GM23338 (cell line): Measurements from ENCODE around the gene BAG3. TPM values are rescaled to one million over a fixed set of nuclear protein-coding genes. Genes with fewer than 3 reads are reported as not detected.

ENCODE experiments used
- ATAC-seq: fragments of 200-7000 bp; cut with Tn5 transposase; 3 replicates; pipeline ENCODE4 v1.9.1; 2020
- DNase-seq: peaks from one replicate; pipeline ENCODE4 v3.0.0-alpha.2; 2015; ENCODE audit warnings: low spot score
- H2AFZ ChIP-seq: fragments of 200-600 bp; sonication (generic); 2 replicates; pipeline ENCODE4 v1.8.0; 2016; ENCODE audit warnings: antibody characterized with exemption, mild to moderate bottlenecking, moderate library complexity
- H3F3A ChIP-seq: fragments of 200-600 bp; sonication (generic); replicated peaks from 2 replicates; pipeline ENCODE4 v1.8.0; 2017; ENCODE audit warnings: antibody characterized with exemption, mixed run types, low read depth
- H3K27ac ChIP-seq: fragments of 200-600 bp; sonication (generic); 2 replicates; pipeline ENCODE4 v1.6.1; 2016; ENCODE audit warnings: low read depth
- H3K27me3 ChIP-seq: fragments of 200-600 bp; sonication (generic); 2 replicates; pipeline ENCODE4 v1.8.0; 2016; ENCODE audit warnings: mild to moderate bottlenecking, mixed run types, moderate library complexity; ENCODE audit not compliant: insufficient read depth
- H3K36me3 ChIP-seq: fragments of 200-600 bp; sonication (generic); 2 replicates; pipeline ENCODE4 v1.8.0; 2016; ENCODE audit warnings: mild to moderate bottlenecking; ENCODE audit not compliant: insufficient read depth
- H3K4me1 ChIP-seq: fragments of 200-600 bp; sonication (generic); 2 replicates; pipeline ENCODE4 v1.8.0; 2016; ENCODE audit warnings: mild to moderate bottlenecking, moderate library complexity; ENCODE audit not compliant: insufficient read depth
- H3K4me2 ChIP-seq: fragments of 200-600 bp; sonication (generic); 2 replicates; pipeline ENCODE4 v1.7.1; 2017; ENCODE audit warnings: mixed run types
- H3K4me3 ChIP-seq: fragments of 200-600 bp; sonication (generic); 2 replicates; pipeline ENCODE4 v1.6.1; 2016; ENCODE audit warnings: mixed run types
- H3K79me2 ChIP-seq: fragments of 200-600 bp; sonication (generic); replicated peaks from 2 replicates; pipeline ENCODE4 v1.8.0; 2017; ENCODE audit warnings: mild to moderate bottlenecking; ENCODE audit not compliant: insufficient read depth
- H3K9me2 ChIP-seq: fragments of 200-600 bp; sonication (generic); 2 replicates; pipeline ENCODE4 v1.8.0; 2017; ENCODE audit not compliant: insufficient read depth
- H4K20me1 ChIP-seq: fragments of 200-600 bp; sonication (generic); replicated peaks from 2 replicates; pipeline ENCODE4 v1.8.0; 2017; ENCODE audit warnings: mild to moderate bottlenecking; ENCODE audit not compliant: insufficient read depth
- H3K27ac Mint-ChIP-seq: 2 replicates; pipeline ENCODE4 v1.8.0; 2020; ENCODE audit warnings: inconsistent platforms, mild to moderate bottlenecking, moderate library complexity, mixed read lengths
- H3K27me3 Mint-ChIP-seq: 3 replicates; pipeline ENCODE4 v1.8.0; 2022; ENCODE audit warnings: low read depth, mild to moderate bottlenecking, moderate library complexity, mixed read lengths, inconsistent platforms; ENCODE audit not compliant: insufficient read depth, poor library complexity
- H3K36me3 Mint-ChIP-seq: 3 replicates; pipeline ENCODE4 v1.8.0; 2021; ENCODE audit warnings: low read depth, mild to moderate bottlenecking, inconsistent platforms, moderate library complexity, mixed read lengths
- H3K4me1 Mint-ChIP-seq: 3 replicates; pipeline ENCODE4 v1.8.0; 2020; ENCODE audit warnings: mild to moderate bottlenecking, inconsistent platforms, mixed read lengths
- H3K4me3 Mint-ChIP-seq: 3 replicates; pipeline ENCODE4 v1.8.0; 2021; ENCODE audit warnings: moderate library complexity, mild to moderate bottlenecking, inconsistent platforms, mixed read lengths
- H3K9me3 Mint-ChIP-seq: 3 replicates; pipeline ENCODE4 v1.8.0; 2020; ENCODE audit warnings: moderate library complexity, mild to moderate bottlenecking, inconsistent platforms, mixed read lengths
- CREB1 ChIP-seq: fragments of 250-450 bp; sonication (Bioruptor Pico); IDR thresholded peaks from 2 replicates; pipeline ENCODE4 v1.5.0; 2020; ENCODE audit warnings: low read depth, mild to moderate bottlenecking, moderate library complexity
- CTCF ChIP-seq, 2 experiments: fragments of 200-600 bp in 1 of 2; sonication (generic) in 1 of 2; conservative IDR thresholded peaks; 2 replicates each; pipeline versions ENCODE4 v1.5.1 to v1.6.1; 2016 to 2017; ENCODE audit warnings: antibody characterized with exemption in 2 of 2, low read depth in 2 of 2, mild to moderate bottlenecking in 2 of 2, moderate library complexity in 1 of 2
- ETS1 ChIP-seq: IDR thresholded peaks from 2 replicates; pipeline ENCODE4 v1.6.1; 2016; ENCODE audit warnings: antibody characterized with exemption
- EZH2 ChIP-seq: fragments of 200-600 bp; sonication (generic); IDR thresholded peaks from one replicate; pipeline ENCODE4 v1.8.0; 2017; ENCODE audit warnings: antibody characterized with exemption, mild to moderate bottlenecking, low read depth; ENCODE audit not compliant: unreplicated experiment
- JUNB ChIP-seq: IDR thresholded peaks from one replicate; pipeline ENCODE4 v1.6.1; 2016; ENCODE audit warnings: antibody characterized with exemption; ENCODE audit not compliant: unreplicated experiment
- NANOG ChIP-seq: IDR thresholded peaks from 2 replicates; pipeline ENCODE4 v1.6.1; 2016; ENCODE audit warnings: antibody characterized with exemption, borderline replicate concordance
- STAT1 ChIP-seq: IDR thresholded peaks from one replicate; pipeline ENCODE4 v1.6.1; 2016; ENCODE audit warnings: antibody characterized with exemption; ENCODE audit not compliant: unreplicated experiment
- ZNF114 ChIP-seq: fragments of 250-450 bp; sonication (Bioruptor Pico); IDR thresholded peaks from 2 replicates; pipeline ENCODE4 v1.5.0; 2020; ENCODE audit warnings: mild to moderate bottlenecking, moderate library complexity
- ZNF462 ChIP-seq: fragments of 250-450 bp; sonication (Bioruptor Pico); IDR thresholded peaks from 2 replicates; pipeline ENCODE4 v1.5.0; 2020; ENCODE audit warnings: mild to moderate bottlenecking, moderate library complexity
- polyA plus RNA-seq: library from polyadenylated mRNA; unstranded; fragments of >200 nt; fragmentation: Nextera tagmentation; extraction: Ambion mirVana; gene quantifications from 2 replicates; pipeline ENCODE4 v1.2.1, GENCODE V29; 2016
- total RNA-seq: library from RNA; depleted of rRNA; stranded (reverse); fragments of >200 nt; shearing (Covaris generic); gene quantifications from 2 replicates; pipeline ENCODE4 v1.2.3, GENCODE V29; 2014

BAG3 gene
- total and polyA plus RNA-seq, 2 experiments from 2014 or later = 8.2 to 8.4 TPM

GRCh38 chr10:119633538-119634218, 17.5 kb upstream of the BAG3 start:
- TF ChIP-seq CTCF (conservative IDR thresholded peaks at IDR 0.05; ENCODE audit: low read depth in 2 of 2) (no peak), CREB1 (CRISPR knock-in tag) (no peak), ZNF114 (CRISPR knock-in tag) (no peak), EZH2 (no peak), JUNB (no peak)
- H3K27ac Mint-ChIP-seq = no peak overlapping the region
- H3F3A ChIP-seq = no peaks in the 10 kb centered on the region
- no peaks in the 10 kb centered on the region for H3K9me3 Mint-ChIP-seq
- DNase-seq = no peak
- H2AFZ ChIP-seq = 0 out of 2 replicates have a peak overlapping the region, but pooled peaks have one; percentile 39
- no peaks in the 10 kb centered on the region for H4K20me1 ChIP-seq
- no peaks in the 10 kb centered on the region for H3K79me2 ChIP-seq
- H3K4me1 ChIP-seq = no peaks in the 10 kb centered on the region
- H3K27ac ChIP-seq = no peak overlapping the region
- no peak overlapping the region for H3K4me3 ChIP-seq
- no peak for ATAC-seq
- no peaks in the 10 kb centered on the region for H3K36me3 Mint-ChIP-seq
- no peaks in the 10 kb centered on the region for H3K4me1 Mint-ChIP-seq
- H3K27me3 ChIP-seq = no peaks in the 10 kb centered on the region
- no peaks in the 10 kb centered on the region for H3K9me2 ChIP-seq
- H3K4me3 Mint-ChIP-seq = no peak overlapping the region
- H3K27me3 Mint-ChIP-seq = no peaks in the 10 kb centered on the region
- no peaks in the 10 kb centered on the region for H3K36me3 ChIP-seq
- no peak overlapping the region for H3K4me2 ChIP-seq

- H4K20me1 ChIP-seq = no peaks in the 10 kb centered on the region
- Mint-ChIP-seq H3K27ac (no peak overlapping the region), H3K9me3 (no peaks in the 10 kb centered on the region), H3K36me3 (no peaks in the 10 kb centered on the region), H3K27me3 (no peaks in the 10 kb centered on the region), H3K4me3 (no peak overlapping the region), H3K4me1 (no peaks in the 10 kb centered on the region)
- no peak overlapping the region for H3K4me3 ChIP-seq
- no peak overlapping the region for H3K27ac ChIP-seq
- H3K27me3 ChIP-seq = no peaks in the 10 kb centered on the region
- H2AFZ ChIP-seq = 0 out of 2 replicates have a peak overlapping the region, but pooled peaks have one; percentile 39
- no peaks in the 10 kb centered on the region for H3K4me1 ChIP-seq
- ATAC-seq (no peak), DNase-seq (no peak)
- H3K79me2 ChIP-seq = no peaks in the 10 kb centered on the region
- H3K4me2 ChIP-seq = no peak overlapping the region
- no peaks in the 10 kb centered on the region for H3F3A ChIP-seq
- H3K9me2 ChIP-seq = no peaks in the 10 kb centered on the region
- no peaks in the 10 kb centered on the region for H3K36me3 ChIP-seq
- TF ChIP-seq NANOG = no peak
- TF ChIP-seq STAT1 = no peak
- TF ChIP-seq CTCF (conservative IDR thresholded peaks at IDR 0.05; ENCODE audit: low read depth in 2 of 2) = no peak
- no peak for TF ChIP-seq ETS1
- TF ChIP-seq EZH2 = no peak
- no peak for TF ChIP-seq CREB1 (CRISPR knock-in tag)
- TF ChIP-seq JUNB = no peak
- no peak for TF ChIP-seq ZNF114 (CRISPR knock-in tag)
- TF ChIP-seq ZNF462 (CRISPR knock-in tag) = no peak
These were observed 17.0 kb upstream of the BAG3 start for GRCh38 chr10:119634219-119634544.
